PC-9 (cell line): ENCODE data around the gene CCDC146. TPM values are rescaled to one million over a fixed set of nuclear protein-coding genes. Genes with fewer than 3 reads are reported as not detected.

ENCODE experiments used
- BruUV-seq: library from RNA; stranded (reverse); fragments of 400-500 nt; replicated peaks from 2 replicates; lab custom pipeline; 2021; lab: Mats Ljungman, UMichigan
- CTCF ChIA-PET: fragments of 300-600 bp; sonication (Branson Sonifier 250); formaldehyde crosslinking; loops from one replicate; lab custom pipeline; 2022; ENCODE audit warnings: antibody characterized with exemption; lab: Charles Lee
- POLR2A ChIA-PET: fragments of 300-600 bp; sonication (Branson Sonifier 250); formaldehyde crosslinking; loops from one replicate; lab custom pipeline; 2022; ENCODE audit warnings: antibody characterized with exemption; ENCODE audit not compliant: unreplicated experiment; lab: Charles Lee
- DNase-seq, 2 experiments: peaks; one replicate each; pipeline versions ENCODE4 v3.0.0 to v3.0.0-alpha.2; 2015 to 2022; ENCODE audit warnings: mixed read lengths in 1 of 2
- H2AFZ ChIP-seq: fragments of 200-600 bp; sonication (generic); 2 replicates; pipeline ENCODE4 v1.8.1; 2017; ENCODE audit warnings: antibody characterized with exemption
- H3F3A ChIP-seq: fragments of 200-600 bp; sonication (generic); 2 replicates; pipeline ENCODE4 v1.8.1; 2017; ENCODE audit warnings: antibody characterized with exemption, mild to moderate bottlenecking, low read depth; ENCODE audit not compliant: insufficient read depth
- H3K27ac ChIP-seq: fragments of 200-600 bp; sonication (generic); 2 replicates; pipeline ENCODE4 v1.6.1; 2016; ENCODE audit warnings: mixed run types
- H3K27me3 ChIP-seq: fragments of 200-600 bp; sonication (generic); 2 replicates; pipeline ENCODE4 v1.6.1; 2016; ENCODE audit warnings: low read depth, mixed run types; ENCODE audit not compliant: insufficient read depth
- H3K36me3 ChIP-seq: fragments of 200-600 bp; sonication (generic); 2 replicates; pipeline ENCODE4 v1.6.1; 2016; ENCODE audit warnings: low read depth, mixed run types
- H3K4me1 ChIP-seq: fragments of 200-600 bp; sonication (generic); replicated peaks from 2 replicates; pipeline ENCODE4 v1.6.1; 2016; ENCODE audit warnings: mixed run types; ENCODE audit not compliant: insufficient read depth
- H3K4me2 ChIP-seq: fragments of 200-600 bp; sonication (generic); 2 replicates; pipeline ENCODE4 v1.6.1; 2017; ENCODE audit warnings: mixed run types
- H3K4me3 ChIP-seq: fragments of 200-600 bp; sonication (generic); 2 replicates; pipeline ENCODE4 v1.6.1; 2016; ENCODE audit warnings: mixed run types
- H3K79me2 ChIP-seq: fragments of 200-600 bp; sonication (generic); 2 replicates; pipeline ENCODE4 v1.6.1; 2017; ENCODE audit warnings: low read depth, mixed run types
- H3K9me2 ChIP-seq: fragments of 200-600 bp; sonication (generic); 2 replicates; pipeline ENCODE4 v1.8.1; 2017; ENCODE audit warnings: mild to moderate bottlenecking; ENCODE audit not compliant: insufficient read depth
- H3K9me3 ChIP-seq: fragments of 200-600 bp; sonication (generic); 2 replicates; pipeline ENCODE4 v1.8.1; 2016; ENCODE audit warnings: low read depth; ENCODE audit not compliant: insufficient read depth
- H4K20me1 ChIP-seq: fragments of 200-600 bp; sonication (generic); 2 replicates; pipeline ENCODE4 v1.8.1; 2017; ENCODE audit not compliant: insufficient read depth
- CTCF ChIP-seq: fragments of 200-600 bp; sonication (generic); conservative IDR thresholded peaks from 2 replicates; pipeline ENCODE4 v1.6.1; 2017; ENCODE audit warnings: mixed run types, antibody characterized with exemption, mild to moderate bottlenecking, moderate library complexity
- EZH2 ChIP-seq: fragments of 200-600 bp; sonication (generic); IDR thresholded peaks from 2 replicates; pipeline ENCODE4 v1.8.0; 2017; ENCODE audit warnings: antibody characterized with exemption, low read depth
- intact Hi-C: fragments of 100-400 bp; cut with micrococcal nuclease; formaldehyde crosslinking; loops from one replicate; pipeline ENCODE4 v1.10.0; 2022; ENCODE audit not compliant: unreplicated experiment
- total RNA-seq: library from RNA; stranded (reverse); gene quantifications from 2 replicates; pipeline ENCODE4 v1.2.3, GENCODE V29; 2021

The CCDC146 gene
- total RNA-seq, 1 experiment from 2014 or later = 15.9 TPM

- Histone ChIP-seq H3K36me3 (peaks cover 10% of the 10 kb centered on the region; the same call in 1 of the 2 replicates), H3K4me2 (no peak overlapping the region), H3K9me3 (no peaks in the 10 kb centered on the region), H3K79me2 (no peaks in the 10 kb centered on the region), H3F3A (no peaks in the 10 kb centered on the region), H3K4me3 (no peak overlapping the region), H4K20me1 (no peaks in the 10 kb centered on the region), H3K4me1 (peaks cover 10% of the 10 kb centered on the region), H3K9me2 (no peaks in the 10 kb centered on the region), H3K27ac (no peak overlapping the region), H2AFZ (no peak overlapping the region), H3K27me3 (no peaks in the 10 kb centered on the region)
- POLR2A ChIA-PET = no interaction called here
- no TSS peak for BruUV-seq
- intact Hi-C loops = no loop called here
- CTCF ChIA-PET = no interaction called here
- no peak for DNase-seq
- TF ChIP-seq EZH2 (no peak), CTCF (no peak)
These were observed 197.7 kb downstream of the CCDC146 start for GRCh38 chr7:77320137-77320536.

- DNase-seq = no peak
- ChIA-PET POLR2A (no interaction called here), CTCF (no interaction called here)
- Histone ChIP-seq H3K27me3 (no peaks in the 10 kb centered on the region), H2AFZ (no peak overlapping the region), H3K9me3 (no peaks in the 10 kb centered on the region), H3F3A (no peaks in the 10 kb centered on the region), H3K79me2 (no peaks in the 10 kb centered on the region), H3K4me1 (peaks cover 12% of the 10 kb centered on the region), H3K36me3 (peaks cover 10% of the 10 kb centered on the region; the same call in 1 of the 2 replicates), H4K20me1 (no peaks in the 10 kb centered on the region), H3K27ac (no peak overlapping the region), H3K4me3 (no peak overlapping the region), H3K4me2 (no peak overlapping the region), H3K9me2 (no peaks in the 10 kb centered on the region)
- intact Hi-C loops = no loop called here
- no TSS peak for BruUV-seq
- TF ChIP-seq CTCF = no peak
- no peak for TF ChIP-seq EZH2
These were observed 198.3 kb downstream of the CCDC146 start for GRCh38 chr7:77320714-77321113.

GRCh38 chr7:77321300-77321699 is 198.9 kb downstream of the CCDC146 start:
- BruUV-seq = no TSS peak
- ChIA-PET POLR2A (interaction anchor here (0.6 kb wide), 1 partner anchor 71 kb away, joined by 3 read pairs; no protein-coding TSS in a partner anchor), CTCF (no interaction called here)
- intact Hi-C loops = no loop called here
- no peaks in the 10 kb centered on the region for H4K20me1 ChIP-seq
- H3K27me3 ChIP-seq = no peaks in the 10 kb centered on the region
- H3K4me1 ChIP-seq = peaks cover 15% of the 10 kb centered on the region
- no peak for TF ChIP-seq CTCF
- TF ChIP-seq EZH2 = no peak
- no peak for DNase-seq
- H3F3A ChIP-seq = no peaks in the 10 kb centered on the region
- H3K27ac ChIP-seq = no peak overlapping the region
- no peak overlapping the region for H3K4me2 ChIP-seq
- no peaks in the 10 kb centered on the region for H3K9me3 ChIP-seq
- H2AFZ ChIP-seq = no peak overlapping the region
- no peaks in the 10 kb centered on the region for H3K9me2 ChIP-seq
- H3K79me2 ChIP-seq = no peaks in the 10 kb centered on the region
- peaks cover 10% of the 10 kb centered on the region; the same call in 1 of the 2 replicates for H3K36me3 ChIP-seq
- no peak overlapping the region for H3K4me3 ChIP-seq
